GM13977 (cell line): ENCODE measurements around the gene TRIM26.
"Not testable (repeated sequence)": the region's sequence is repeated elsewhere in the genome, so short reads cannot be mapped to it uniquely, and the experiment has no call there.

Experiments
- DNase-seq: peaks from one replicate; pipeline ENCODE4 v3.0.0; 2012; ENCODE audit warnings: low spot score
- CTCF ChIP-seq: IDR thresholded peaks from 2 replicates; pipeline ENCODE4 v1.5.1; 2012; ENCODE audit warnings: mild to moderate bottlenecking, control low read depth; ENCODE audit not compliant: insufficient read depth; ENCODE audit errors: extremely low read depth, missing control alignments
- in situ Hi-C: fragments of 300-500 bp; cut with MboI; formaldehyde crosslinking; loops from one replicate; pipeline ENCODE4 v1.12.0; 2022; ENCODE audit warnings: low sequenced_read_pairs, low pct_unique_long_range_greater_than_20kb, mixed read lengths, inconsistent platforms; ENCODE audit not compliant: unreplicated experiment

TRIM26 gene

GRCh38 chr6:30142665-30143064 is 70.5 kb downstream of the TRIM26 start:
- no peak for DNase-seq
- in situ Hi-C loops = no loop called here
- TF ChIP-seq CTCF = no peak

GRCh38 chr6:30140240-30140639 is 73.0 kb downstream of the TRIM26 start:
- in situ Hi-C loops, DNase-seq: not testable (repeated sequence)

GRCh38 chr6:30136570-30137286 is 76.5 kb downstream of the TRIM26 start:
- in situ Hi-C loops = no loop called here
- TF ChIP-seq CTCF = no peak
- no peak for DNase-seq

- no peak for TF ChIP-seq CTCF
Measured at GRCh38 chr6:30135757-30136156, 77.4 kb downstream of the TRIM26 start, which contains the start of gene TRIM40. Gene TRIM40, plus strand, starts transcription at chr6:30136140. Its CDS starts 897 bp downstream, at chr6:30137037.

GRCh38 chr6:30135147-30135546 is 78.1 kb downstream of the TRIM26 start:
- no peak for DNase-seq
- no peak for TF ChIP-seq CTCF
- in situ Hi-C loops = no loop called here

More at GRCh38 chr6:30135757-30136156, 77.4 kb downstream of the TRIM26 start, which contains the start of gene TRIM40:
- in situ Hi-C loops = no loop called here
- no peak for DNase-seq
